ENCODE data around the gene FOXJ3.
A peak's percentile ranks its signal among the peaks of the same experiment; 100 is the strongest.

The FOXJ3 gene

GRCh38 chr1:42173961-42174735 is 160.9 kb downstream of the FOXJ3 start:
- peaks cover 0 to 5% of the 10 kb centered on the region in 2 donors for H3K27me3 Mint-ChIP-seq
- ATAC-seq (replicated peaks) = no peak
- no peak overlapping the region for H3K27ac Mint-ChIP-seq
- no peak for DNase-seq
- peaks cover 4 to 7% of the 10 kb centered on the region in 2 donors for H3K36me3 Mint-ChIP-seq
- no peaks in the 10 kb centered on the region for H3K9me3 Mint-ChIP-seq
- peaks cover 7 to 9% of the 10 kb centered on the region in 2 donors for H3K4me1 Mint-ChIP-seq
- no peak overlapping the region for H3K4me3 Mint-ChIP-seq

- ATAC-seq (replicated peaks) (peak; percentile 67 to 71), DNase-seq (peak; percentile 41)
- Mint-ChIP-seq H3K27me3 (peaks cover 0 to 5% of the 10 kb centered on the region in 2 donors), H3K36me3 (peaks cover 4 to 7% of the 10 kb centered on the region in 2 donors), H3K4me3 (no peak overlapping the region), H3K4me1 (peaks cover 7 to 13% of the 10 kb centered on the region in 2 donors), H3K27ac (no peak overlapping the region), H3K9me3 (no peaks in the 10 kb centered on the region)
These were observed 161.7 kb downstream of the FOXJ3 start for GRCh38 chr1:42173155-42173933.

DNA sequence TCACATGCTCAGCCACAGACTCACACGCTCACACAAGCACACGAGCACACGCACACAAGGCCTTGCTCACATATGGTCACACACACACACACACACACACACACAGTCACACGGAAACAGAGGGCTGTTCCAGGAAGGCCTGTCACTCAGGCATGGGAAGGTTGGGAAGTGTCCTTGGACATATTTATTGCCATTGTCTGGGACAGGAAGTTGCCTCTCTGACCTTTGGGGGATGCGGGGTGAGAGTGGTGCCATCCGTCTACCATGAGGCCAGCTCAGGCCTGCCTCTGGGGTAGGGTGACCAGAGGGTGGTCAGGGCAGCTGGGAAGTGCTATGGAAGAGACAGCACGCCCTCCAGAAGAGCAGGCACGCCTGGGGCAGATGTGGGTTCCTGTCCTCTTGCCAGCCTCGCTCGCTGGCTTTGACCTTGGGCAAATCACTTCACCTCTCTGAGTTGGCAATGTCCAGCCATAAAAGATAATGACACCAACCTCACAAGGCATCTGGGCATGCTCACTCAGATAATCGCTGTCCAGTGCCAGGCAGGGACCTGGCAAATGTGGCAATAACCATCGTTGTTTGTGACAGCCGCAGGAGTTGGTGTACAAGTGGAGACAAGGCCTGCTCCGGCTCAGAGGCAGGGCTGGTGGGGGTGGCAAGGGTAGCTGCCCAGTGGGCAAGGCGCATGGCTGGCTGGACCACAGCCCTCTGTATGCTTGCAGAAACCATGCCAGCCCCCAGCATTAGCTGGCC is 162.5 kb downstream of the FOXJ3 start:
- DNase-seq (no peak), ATAC-seq (replicated peaks) (no peak)
- H3K9me3 Mint-ChIP-seq = no peaks in the 10 kb centered on the region
- peaks cover 7 to 16% of the 10 kb centered on the region in 2 donors for H3K4me1 Mint-ChIP-seq
- H3K4me3 Mint-ChIP-seq = no peak overlapping the region
- H3K27me3 Mint-ChIP-seq = peaks cover 0 to 6% of the 10 kb centered on the region in 2 donors
- no peak overlapping the region for H3K27ac Mint-ChIP-seq
- peaks cover 3 to 5% of the 10 kb centered on the region in 2 donors for H3K36me3 Mint-ChIP-seq

- Mint-ChIP-seq H3K4me1 (peaks cover 7 to 14% of the 10 kb centered on the region in 2 donors), H3K4me3 (peak overlapping the region in 1 of 2 donors; percentile 15), H3K27me3 (peaks cover 0 to 9% of the 10 kb centered on the region in 2 donors), H3K27ac (no peak overlapping the region), H3K36me3 (peaks cover 1% of the 10 kb centered on the region in 2 donors), H3K9me3 (no peaks in the 10 kb centered on the region)
- ATAC-seq (replicated peaks) (no peak), DNase-seq (no peak)
These were observed 163.3 kb downstream of the FOXJ3 start for GRCh38 chr1:42171679-42172266.

GRCh38 chr1:42170779-42171621 is 164.0 kb downstream of the FOXJ3 start:
- no peak for DNase-seq
- H3K4me3 Mint-ChIP-seq = peak overlapping the region in 1 of 2 donors; percentile 15
- no peak for ATAC-seq (replicated peaks)
- no peaks in the 10 kb centered on the region for H3K9me3 Mint-ChIP-seq
- peaks cover 7 to 13% of the 10 kb centered on the region in 2 donors for H3K4me1 Mint-ChIP-seq
- H3K27ac Mint-ChIP-seq = no peak overlapping the region
- H3K36me3 Mint-ChIP-seq = no peaks in the 10 kb centered on the region
- peaks cover 0 to 9% of the 10 kb centered on the region in 2 donors for H3K27me3 Mint-ChIP-seq

DNA sequence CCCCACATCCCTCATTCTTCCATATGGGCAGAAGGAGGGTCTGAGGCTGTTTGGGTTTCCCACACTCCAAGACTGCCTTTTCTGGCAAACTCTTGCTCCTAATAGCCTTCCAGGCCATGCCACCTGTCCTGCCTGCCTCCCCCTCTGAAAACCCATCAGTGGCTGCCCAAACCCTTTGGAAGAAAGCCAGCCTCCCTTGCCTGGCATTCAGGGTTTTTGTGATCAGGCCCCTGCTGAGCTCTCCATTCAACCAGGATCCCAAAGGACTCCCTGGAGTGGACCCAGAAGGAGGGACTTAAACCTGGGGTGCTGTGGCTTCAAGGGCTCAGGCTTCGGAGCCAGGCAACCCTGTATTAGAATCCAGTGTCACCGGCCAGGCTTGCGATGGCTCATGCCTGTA is 166.3 kb downstream of the FOXJ3 start:
- no peak for ATAC-seq (replicated peaks)
- Mint-ChIP-seq H3K36me3 (no peaks in the 10 kb centered on the region), H3K4me3 (no peak overlapping the region), H3K9me3 (no peaks in the 10 kb centered on the region), H3K4me1 (peaks cover 7 to 13% of the 10 kb centered on the region in 2 donors), H3K27ac (no peak overlapping the region), H3K27me3 (peaks cover 0 to 9% of the 10 kb centered on the region in 2 donors)
- DNase-seq = no peak

DNA sequence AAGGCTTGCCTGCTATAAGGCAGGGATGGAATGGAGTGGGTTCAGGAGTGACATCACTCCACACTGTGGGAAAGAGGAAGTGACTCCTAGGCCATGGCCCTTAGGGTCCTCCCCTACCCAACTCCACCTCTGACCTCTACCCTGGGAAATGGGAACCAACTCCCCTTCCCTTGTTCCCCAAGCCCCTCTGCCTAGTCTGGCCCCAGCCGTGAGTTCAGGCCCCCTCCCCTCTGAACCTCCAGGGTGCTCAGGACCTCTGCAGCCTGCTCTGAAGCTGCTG is 166.7 kb downstream of the FOXJ3 start:
- ATAC-seq (replicated peaks) (peak; percentile 63 to 79), DNase-seq (no peak)
- H3K27me3 Mint-ChIP-seq = peaks cover 4 to 12% of the 10 kb centered on the region in 2 donors
- H3K4me1 Mint-ChIP-seq = peaks cover 7 to 13% of the 10 kb centered on the region in 2 donors
- no peaks in the 10 kb centered on the region for H3K9me3 Mint-ChIP-seq
- no peak overlapping the region for H3K27ac Mint-ChIP-seq
- H3K4me3 Mint-ChIP-seq = no peak overlapping the region
- no peaks in the 10 kb centered on the region for H3K36me3 Mint-ChIP-seq

GRCh38 chr1:42167611-42168390 is 167.2 kb downstream of the FOXJ3 start:
- H3K27me3 Mint-ChIP-seq = peaks cover 5 to 13% of the 10 kb centered on the region in 2 donors
- ATAC-seq (replicated peaks) = no peak
- no peak overlapping the region for H3K4me3 Mint-ChIP-seq
- H3K9me3 Mint-ChIP-seq = no peaks in the 10 kb centered on the region
- no peak overlapping the region for H3K27ac Mint-ChIP-seq
- no peaks in the 10 kb centered on the region for H3K36me3 Mint-ChIP-seq
- no peak for DNase-seq
- H3K4me1 Mint-ChIP-seq = peaks cover 7 to 13% of the 10 kb centered on the region in 2 donors

GRCh38 chr1:42165511-42166210 is 169.4 kb downstream of the FOXJ3 start:
- DNase-seq (no peak), ATAC-seq (replicated peaks) (no peak)
- Mint-ChIP-seq H3K9me3 (peaks cover 2 to 5% of the 10 kb centered on the region in 2 donors), H3K36me3 (no peaks in the 10 kb centered on the region), H3K27me3 (peaks cover 5 to 19% of the 10 kb centered on the region in 2 donors), H3K27ac (peak overlapping the region; percentile 59), H3K4me3 (no peak overlapping the region), H3K4me1 (peaks cover 0 to 9% of the 10 kb centered on the region in 2 donors)

DNA sequence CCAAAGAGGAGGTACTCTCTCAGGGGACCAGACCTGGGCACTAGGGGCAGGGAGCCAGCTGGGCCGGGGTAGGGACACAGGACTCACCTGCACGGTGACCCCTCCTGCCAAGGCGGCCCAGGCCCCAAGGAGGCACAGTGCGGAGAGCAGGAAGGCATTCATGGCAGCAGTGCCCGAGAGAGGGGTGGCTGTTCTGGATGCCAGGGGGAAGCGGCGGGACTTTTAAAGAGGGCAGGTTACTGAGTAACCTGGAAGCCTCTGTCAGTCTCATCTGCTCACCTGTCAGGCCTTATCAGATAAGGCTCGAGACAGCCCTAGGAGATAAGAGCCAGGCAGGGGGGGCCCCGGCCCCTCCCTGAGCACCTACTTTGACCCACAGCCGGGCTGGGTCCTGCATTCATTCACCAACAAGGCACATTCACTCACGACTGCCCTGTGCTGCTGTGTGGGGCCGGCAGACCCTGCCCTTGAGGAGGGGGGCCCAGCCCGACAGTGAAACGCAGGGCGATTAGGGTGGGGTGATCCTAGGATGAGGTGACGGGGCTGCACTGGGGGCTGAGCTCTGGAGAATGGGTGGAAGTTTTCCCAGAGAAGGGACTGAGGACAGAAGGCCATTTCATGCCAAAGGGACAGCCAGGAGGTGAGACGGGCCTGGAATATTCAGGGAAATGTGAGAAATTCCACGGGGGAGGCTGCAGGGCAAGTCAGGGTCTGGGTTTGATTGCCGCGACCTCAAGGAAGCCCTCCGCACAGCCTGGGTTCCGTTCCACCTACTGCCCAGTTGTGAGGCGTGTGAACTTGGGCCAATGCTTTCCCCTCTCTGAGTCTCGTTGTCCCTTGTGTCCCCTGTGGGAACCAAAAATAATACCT is 170.2 kb downstream of the FOXJ3 start, which contains the start of gene GUCA2A:
TSS of gene GUCA2A (minus strand) at position 195 of the 870 bp plus-strand sequence. CDS start at position 162, 33 bp downstream.
- Mint-ChIP-seq H3K9me3 (peaks cover 3 to 5% of the 10 kb centered on the region in 2 donors), H3K27ac (no peak within 1 kb of the TSS), H3K4me1 (peaks cover 0 to 9% of the 10 kb centered on the region in 2 donors), H3K4me3 (no peak within 1 kb of the TSS), H3K27me3 (peaks cover 6 to 19% of the 10 kb centered on the region in 2 donors), H3K36me3 (no peaks in the 10 kb centered on the region)
- ATAC-seq (replicated peaks) (no peak), DNase-seq (no peak)

GRCh38 chr1:42163536-42164503 is 171.2 kb downstream of the FOXJ3 start:
- H3K4me3 Mint-ChIP-seq = no peak overlapping the region
- DNase-seq (no peak), ATAC-seq (replicated peaks) (no peak)
- no peak overlapping the region for H3K27ac Mint-ChIP-seq
- peaks cover 3 to 5% of the 10 kb centered on the region in 2 donors for H3K9me3 Mint-ChIP-seq
- no peaks in the 10 kb centered on the region for H3K36me3 Mint-ChIP-seq
- peaks cover 12 to 19% of the 10 kb centered on the region in 2 donors for H3K27me3 Mint-ChIP-seq
- peaks cover 0 to 9% of the 10 kb centered on the region in 2 donors for H3K4me1 Mint-ChIP-seq
